NCI-H345 (cell line): ENCODE data around the gene SLC10A4.

Experiments used
- DNase-seq: peaks from one replicate; lab custom pipeline; 2025; lab: John Stamatoyannopoulos, UW

The SLC10A4 gene

GRCh38 chr4:48489683-48490011 lies 6.5 kb downstream of the SLC10A4 start:
- DNase-seq = peak; percentile 19

GRCh38 chr4:48490012-48490679 lies 7.0 kb downstream of the SLC10A4 start, which contains the start of gene ZAR1:
TSS of gene ZAR1 (plus strand) at chr4:48490252. CDS start at chr4:48490292, 40 bp downstream.
- peak; percentile 22 for DNase-seq

- no peak for DNase-seq
Observed at GRCh38 chr4:48490680-48491513, 7.8 kb downstream of the SLC10A4 start.

GRCh38 chr4:48491514-48492176 lies 8.5 kb downstream of the SLC10A4 start:
- DNase-seq = no peak

- DNase-seq = no peak
Observed at GRCh38 chr4:48493452-48494100, 10.4 kb downstream of the SLC10A4 start.

GRCh38 chr4:48495941-48496340 lies 12.8 kb downstream of the SLC10A4 start:
- no peak for DNase-seq

- no peak for DNase-seq
Observed at GRCh38 chr4:48498895-48499294, 15.8 kb downstream of the SLC10A4 start.

- DNase-seq = no peak
Observed at GRCh38 chr4:48499551-48500066, 16.5 kb downstream of the SLC10A4 start.

- no peak for DNase-seq
Observed at GRCh38 chr4:48503233-48504025, 20.3 kb downstream of the SLC10A4 start.

- DNase-seq = no peak
Observed at GRCh38 chr4:48504026-48504330, 20.8 kb downstream of the SLC10A4 start.

- DNase-seq = no peak
Observed at GRCh38 chr4:48504352-48504751, 21.2 kb downstream of the SLC10A4 start.

- no peak for DNase-seq
Observed at GRCh38 chr4:48506716-48507115, 23.6 kb downstream of the SLC10A4 start.

- DNase-seq = no peak
Observed at GRCh38 chr4:48509543-48509942, 26.4 kb downstream of the SLC10A4 start.

GRCh38 chr4:48518143-48518542 lies 35.0 kb downstream of the SLC10A4 start:
- DNase-seq = no peak

- DNase-seq = no peak
Observed at GRCh38 chr4:48526406-48526805, 43.3 kb downstream of the SLC10A4 start.

GRCh38 chr4:48538358-48538757 lies 55.2 kb downstream of the SLC10A4 start:
- DNase-seq = no peak
